Mucosa of descending colon (tissue), 3 donors: ENCODE results near the gene ZCCHC7. TPM values are rescaled to one million over a fixed set of nuclear protein-coding genes. Genes with fewer than 3 reads are reported as not detected.
A peak's percentile ranks its signal among the peaks of the same experiment; 100 is the strongest.

Experiments
- ATAC-seq: fragments of 200-7000 bp; cut with Tn5 transposase; one replicate; pipeline ENCODE4 v1.9.1; 2020; ENCODE audit warnings: mild to moderate bottlenecking, moderate library complexity
- DNase-seq, 3 donors: peaks; one replicate each; pipeline ENCODE4 v3.0.0-alpha.2; 2020
- H3K36me3 ChIP-seq: fragments of 200-600 bp; one replicate; pipeline ENCODE4 v1.8.0; 2021; ENCODE audit warnings: low read depth, mild to moderate bottlenecking
- H3K4me1 ChIP-seq: fragments of 200-600 bp; one replicate; pipeline ENCODE4 v1.8.0; 2021; ENCODE audit warnings: low read depth, mild to moderate bottlenecking
- H3K4me3 ChIP-seq: fragments of 200-600 bp; one replicate; pipeline ENCODE4 v1.8.0; 2021; ENCODE audit warnings: mild to moderate bottlenecking
- H3K9me3 ChIP-seq: fragments of 200-600 bp; one replicate; pipeline ENCODE4 v1.8.0; 2021; ENCODE audit warnings: mild to moderate bottlenecking
- CTCF ChIP-seq: fragments of 200-600 bp; IDR thresholded peaks from one replicate; pipeline ENCODE4 v1.8.0; 2022; ENCODE audit warnings: antibody characterized with exemption, mild to moderate bottlenecking
- intact Hi-C, 2 donors: fragments of 100-400 bp; cut with DNase I in 1 of 2; cut with micrococcal nuclease in 1 of 2; formaldehyde crosslinking; loops; one replicate each; pipeline versions ENCODE4 v1.11.0 to v1.11.1; 2022; cut with DNase I, micrococcal nuclease
- total RNA-seq, 3 donors: library from RNA; stranded (reverse); fragmentation: NEBNext Ultra II Directional in 2 of 3; extraction: Animal tissue kit (Norgen Biotek cat#: 25700) in 2 of 3; gene quantifications; one replicate each; pipeline versions ENCODE4 v1.2.1 to v1.2.4, GENCODE V29; 2021 to 2023
- donor health status: DM: no; HTN: no; CAD: no; lungs with moderate emphysema.
- donor health status: DM: no; HTN: no; CAD: no.
- donor health status: DM: no; HTN: yes; CAD: no.

ZCCHC7 gene
- total RNA-seq, 3 donors from 2014 or later = 18.3 to 25.7 (median 19.7) TPM

GRCh38 chr9:37336150-37336549 is 215.8 kb downstream of the ZCCHC7 start:
- intact Hi-C loops = no loop called here
- ATAC-seq (peak; percentile 53), DNase-seq (no peak)
- H3K4me1 ChIP-seq = peaks cover 17% of the 10 kb centered on the region
- no peaks in the 10 kb centered on the region for H3K9me3 ChIP-seq
- H3K36me3 ChIP-seq = no peaks in the 10 kb centered on the region
- H3K4me3 ChIP-seq = no peak overlapping the region
- TF ChIP-seq CTCF = no peak

GRCh38 chr9:37337301-37337890 is 217.0 kb downstream of the ZCCHC7 start:
- Histone ChIP-seq H3K4me1 (peaks cover 11% of the 10 kb centered on the region), H3K4me3 (no peak overlapping the region), H3K9me3 (no peaks in the 10 kb centered on the region), H3K36me3 (no peaks in the 10 kb centered on the region)
- no peak for TF ChIP-seq CTCF
- intact Hi-C loops = no loop called here
- peak; percentile 68 for ATAC-seq
- DNase-seq = no peak

GRCh38 chr9:37338218-37338617 is 217.8 kb downstream of the ZCCHC7 start:
- no peaks in the 10 kb centered on the region for H3K36me3 ChIP-seq
- no peaks in the 10 kb centered on the region for H3K9me3 ChIP-seq
- no peak overlapping the region for H3K4me3 ChIP-seq
- peaks cover 11% of the 10 kb centered on the region for H3K4me1 ChIP-seq
- intact Hi-C loops = no loop called here
- ATAC-seq = no peak
- TF ChIP-seq CTCF = no peak
- no peak for DNase-seq

- intact Hi-C loops = no loop called here
- no peak overlapping the region for H3K4me3 ChIP-seq
- DNase-seq (no peak), ATAC-seq (no peak)
- H3K36me3 ChIP-seq = no peaks in the 10 kb centered on the region
- H3K4me1 ChIP-seq = peaks cover 11% of the 10 kb centered on the region
- H3K9me3 ChIP-seq = no peaks in the 10 kb centered on the region
- TF ChIP-seq CTCF = no peak
Measured at GRCh38 chr9:37339923-37340322, 219.5 kb downstream of the ZCCHC7 start.

- no peaks in the 10 kb centered on the region for H3K36me3 ChIP-seq
- intact Hi-C loops = no loop called here
- no peak for DNase-seq
- H3K9me3 ChIP-seq = no peaks in the 10 kb centered on the region
- no peak for TF ChIP-seq CTCF
- ATAC-seq = no peak
- H3K4me3 ChIP-seq = no peak overlapping the region
- peaks cover 11% of the 10 kb centered on the region for H3K4me1 ChIP-seq
Measured at GRCh38 chr9:37340961-37341360, 220.6 kb downstream of the ZCCHC7 start.

- H3K36me3 ChIP-seq = no peaks in the 10 kb centered on the region
- TF ChIP-seq CTCF = no peak
- intact Hi-C loops = no loop called here
- ATAC-seq (no peak), DNase-seq (no peak)
- H3K4me3 ChIP-seq = no peak overlapping the region
- H3K9me3 ChIP-seq = no peaks in the 10 kb centered on the region
- H3K4me1 ChIP-seq = peaks cover 7% of the 10 kb centered on the region
Measured at GRCh38 chr9:37341704-37342103, 221.3 kb downstream of the ZCCHC7 start.
